GM18502 (cell line): Measurements from ENCODE around the gene CLEC3B.
"Not testable (repeated sequence)": the region's sequence is repeated elsewhere in the genome, so short reads cannot be mapped to it uniquely, and the experiment has no call there.

Experiments used
- ATAC-seq: cut with Tn5 transposase; IDR thresholded peaks from one replicate; pipeline ENCODE4 v1.9.1; 2021; ENCODE audit warnings: mild to moderate bottlenecking; ENCODE audit not compliant: unreplicated experiment, poor library complexity

Gene CLEC3B

GRCh38 chr3:45026038-45026437 lies at the start of gene CLEC3B:
Gene CLEC3B (plus strand): TSS chr3:45026303. CDS start chr3:45026363, 60 bp downstream.
- no peak for ATAC-seq

- ATAC-seq = no peak
These were observed 44.9 kb upstream of the CLEC3B start for GRCh38 chr3:44981220-44981619.

GRCh38 chr3:44981751-44982150 lies 44.4 kb upstream of the CLEC3B start:
- ATAC-seq = no peak

- no peak for ATAC-seq
These were observed 43.3 kb upstream of the CLEC3B start for GRCh38 chr3:44982817-44983216.

DNA sequence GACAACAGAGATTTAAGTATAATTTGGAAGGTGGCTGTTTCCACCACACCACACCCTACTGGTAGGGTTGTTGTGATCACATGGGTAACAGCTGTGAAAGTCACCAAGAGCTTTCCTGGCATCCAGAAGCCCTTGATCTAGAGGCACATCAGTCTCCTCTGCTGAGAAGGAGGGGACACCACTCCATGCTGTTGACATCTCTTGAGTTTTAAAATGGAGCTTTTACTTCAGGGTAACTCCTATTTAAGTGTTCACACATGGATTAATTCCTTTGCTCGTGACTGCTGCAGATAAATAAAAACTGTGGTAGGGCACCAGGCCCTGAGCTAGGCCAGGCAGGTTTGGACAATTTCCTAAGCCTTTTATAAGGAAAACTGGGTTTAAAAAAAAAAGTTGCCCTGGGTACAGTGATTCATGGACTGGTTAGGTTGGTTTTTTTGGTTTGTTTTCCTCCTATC lies 42.6 kb upstream of the CLEC3B start:
- ATAC-seq = no peak

DNA sequence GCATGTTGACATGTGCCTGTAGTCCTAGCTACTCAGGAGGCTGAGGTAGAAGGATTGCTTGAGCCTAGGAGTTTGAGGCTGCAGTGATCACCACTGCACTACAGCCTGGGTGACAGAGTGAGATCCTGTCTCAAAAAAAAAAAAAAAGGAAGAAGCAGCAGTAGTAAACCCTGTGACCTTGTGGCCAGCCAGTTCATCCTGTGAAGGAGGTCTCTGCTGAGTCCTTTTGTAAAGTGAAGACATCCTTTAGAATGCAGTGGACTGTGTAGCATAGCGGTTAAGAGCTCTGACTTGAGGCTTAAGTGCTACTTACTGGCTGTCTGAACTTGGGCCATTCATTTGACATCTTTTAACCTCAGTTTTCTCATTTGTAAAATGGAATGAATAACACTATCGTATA lies 41.8 kb upstream of the CLEC3B start:
- no peak for ATAC-seq

GRCh38 chr3:44986330-44986729 lies 39.8 kb upstream of the CLEC3B start:
- not testable (repeated sequence) for ATAC-seq

GRCh38 chr3:44987332-44987731 lies 38.8 kb upstream of the CLEC3B start:
- no peak for ATAC-seq

GRCh38 chr3:44988073-44988472 lies 38.0 kb upstream of the CLEC3B start:
- no peak for ATAC-seq

GRCh38 chr3:44989141-44989540 lies 37.0 kb upstream of the CLEC3B start:
- ATAC-seq = no peak

DNA sequence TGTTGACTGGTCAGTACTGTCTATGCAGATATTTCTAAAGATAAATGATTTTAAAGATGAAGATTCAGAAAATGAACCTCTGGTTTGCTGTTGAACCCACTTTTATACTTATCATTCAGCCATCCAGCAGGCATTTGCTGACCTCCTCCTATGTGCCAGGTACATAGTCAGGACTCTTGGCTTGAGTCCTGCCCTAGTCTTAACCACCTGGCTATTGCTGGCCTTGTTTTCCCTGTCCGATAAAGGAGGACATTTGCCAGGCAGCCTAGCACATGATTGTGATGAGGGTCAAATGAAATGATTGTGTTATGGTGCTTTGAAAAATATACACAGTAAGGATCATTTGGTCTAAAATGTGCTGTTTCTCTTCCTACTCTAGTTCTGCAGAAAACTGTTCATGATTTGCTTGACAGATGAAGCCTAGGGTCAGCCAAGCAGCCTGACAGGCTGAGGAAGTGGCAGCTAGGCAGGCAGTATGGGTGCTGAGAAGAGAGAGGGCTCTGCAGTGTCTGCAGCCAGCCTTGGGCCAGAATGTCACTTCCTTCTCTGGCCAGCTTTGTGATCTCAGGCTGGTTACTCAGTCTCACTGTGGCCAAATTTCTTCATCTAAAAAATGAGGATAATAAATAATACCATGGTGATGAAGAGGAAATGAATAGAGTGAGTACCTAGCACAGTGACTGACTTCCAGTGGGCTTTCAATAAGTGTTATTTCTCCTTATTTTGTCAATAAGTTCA lies 36.3 kb upstream of the CLEC3B start:
- no peak for ATAC-seq

GRCh38 chr3:44991326-44991725 lies 34.8 kb upstream of the CLEC3B start:
- ATAC-seq = no peak

DNA sequence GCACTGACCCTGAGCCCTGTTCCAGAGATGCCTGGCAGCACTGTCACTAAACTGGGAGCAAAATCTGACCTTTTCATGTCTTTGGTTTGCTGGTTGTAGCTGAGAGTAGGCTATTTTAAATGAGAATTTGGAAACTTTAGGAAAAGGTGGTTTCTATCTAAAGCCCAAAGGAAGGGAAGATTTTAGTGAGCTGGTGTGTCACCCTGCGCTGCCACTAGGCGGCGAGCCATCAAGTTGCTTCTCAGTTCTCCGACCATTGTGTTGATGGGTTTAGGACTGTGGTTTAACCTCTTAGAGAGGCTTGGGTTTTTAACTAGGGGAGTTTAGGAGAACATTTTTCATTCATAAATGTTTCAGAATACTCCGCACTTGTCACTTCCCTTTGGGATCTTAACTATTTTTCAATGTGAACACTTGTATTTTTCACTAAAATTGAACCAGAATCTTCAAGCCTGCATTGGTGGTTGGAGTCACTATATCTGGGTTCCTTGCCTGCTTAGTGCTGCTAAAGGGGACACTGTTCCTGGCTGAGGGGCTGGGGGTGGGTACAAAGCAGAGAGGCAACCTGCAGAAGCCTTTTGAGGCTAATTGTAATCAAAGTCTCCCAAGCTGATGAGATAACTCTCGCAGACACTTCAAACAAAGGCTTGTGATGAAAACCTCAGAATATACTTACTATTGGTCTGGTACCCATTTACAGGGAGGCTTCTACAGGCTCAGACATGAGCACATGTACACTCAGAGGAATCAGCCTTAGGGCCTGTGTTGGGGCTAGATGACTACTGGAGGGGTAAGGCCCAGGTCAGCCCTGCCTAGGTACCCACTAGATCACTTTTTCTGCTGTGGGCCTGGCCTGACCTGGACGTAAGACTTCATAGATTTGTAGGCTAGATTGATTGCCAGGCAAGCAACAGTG lies 33.3 kb upstream of the CLEC3B start:
- ATAC-seq = no peak

DNA sequence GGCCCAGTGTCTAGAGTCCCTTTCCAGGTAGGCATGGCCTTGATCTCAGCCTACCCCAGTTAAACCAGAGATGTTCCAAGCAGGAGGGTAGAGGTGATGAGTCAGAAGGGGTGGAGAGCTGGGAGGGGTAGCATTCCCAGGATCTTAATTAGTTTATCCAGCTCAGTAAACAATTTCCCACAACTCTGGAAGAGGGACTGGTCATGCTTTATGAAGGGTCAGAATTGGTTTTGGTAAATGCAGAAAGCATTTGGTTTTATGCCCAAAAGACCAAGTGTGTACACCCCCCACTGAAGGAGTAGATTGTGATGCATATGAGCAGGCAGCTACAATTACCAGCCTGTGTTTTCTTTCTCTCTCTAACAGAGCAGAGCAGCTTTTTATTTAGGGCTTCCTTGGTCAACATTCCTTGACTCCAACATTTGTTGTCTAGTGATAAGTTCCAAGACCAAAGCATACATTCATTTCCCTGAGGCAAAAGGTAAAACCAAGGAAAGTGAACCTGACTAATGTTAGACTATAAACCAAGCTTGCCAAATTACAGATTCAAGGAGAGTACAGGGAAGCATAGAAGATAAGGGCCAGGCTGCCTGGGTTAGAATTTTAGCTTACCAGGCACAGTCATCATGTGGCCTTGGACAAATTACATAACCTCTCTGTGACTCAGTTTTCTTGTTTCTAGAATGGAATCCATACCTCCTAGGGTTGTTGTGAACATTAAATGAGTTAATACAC lies 32.5 kb upstream of the CLEC3B start:
- no peak for ATAC-seq

DNA sequence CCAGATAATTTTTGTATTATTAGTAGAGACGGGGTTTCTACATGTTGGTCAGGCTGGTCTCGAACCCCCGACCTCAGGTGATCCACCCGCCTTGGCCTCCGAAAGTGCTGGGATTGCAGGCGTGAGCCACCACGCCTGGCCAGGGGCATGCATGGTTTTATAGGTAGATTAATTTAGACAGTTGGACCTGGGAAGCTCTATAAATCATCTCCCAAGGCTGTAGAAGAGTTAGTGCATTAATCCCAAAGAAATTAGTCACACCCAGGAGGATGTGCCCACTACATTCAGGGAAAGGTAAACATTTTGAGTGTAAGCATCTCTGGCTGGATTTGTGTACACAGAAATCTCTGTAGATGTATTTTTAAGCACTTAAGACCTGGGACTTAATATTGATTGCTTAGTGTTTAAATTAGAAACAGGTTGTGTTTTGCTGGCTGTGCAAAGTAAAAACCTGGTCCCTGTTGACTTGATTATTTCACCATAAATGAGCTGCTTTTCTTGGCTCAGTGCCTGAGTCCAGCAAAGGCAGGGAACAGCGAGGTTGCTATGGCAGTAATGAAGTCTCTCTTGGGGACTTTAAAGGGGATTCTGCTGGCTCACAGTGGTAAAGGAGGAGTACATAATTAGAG lies 30.8 kb upstream of the CLEC3B start:
- ATAC-seq = no peak

GRCh38 chr3:44996556-44996969 lies 29.5 kb upstream of the CLEC3B start:
- ATAC-seq = no peak

DNA sequence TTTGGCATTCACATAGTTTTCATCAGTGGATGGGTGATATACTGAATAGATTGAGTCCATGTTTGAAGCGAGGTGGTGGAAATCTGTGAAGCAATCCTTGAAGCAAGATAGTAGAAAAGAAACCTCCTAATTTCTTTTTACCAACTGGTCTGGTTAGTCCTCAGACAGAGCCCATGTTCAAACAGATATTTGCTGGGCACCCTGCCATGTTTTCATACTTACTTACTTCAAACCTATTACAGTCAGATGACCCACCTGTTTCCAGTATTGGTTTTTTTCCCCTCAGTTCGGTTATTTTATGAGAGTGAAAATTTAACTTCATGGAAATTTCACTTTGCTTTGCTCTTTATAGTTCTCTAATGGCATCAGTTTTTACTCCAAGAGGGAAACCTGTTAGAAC lies 26.3 kb upstream of the CLEC3B start:
- ATAC-seq = no peak

- ATAC-seq = no peak
These were observed 25.3 kb upstream of the CLEC3B start for GRCh38 chr3:45000823-45001222.

DNA sequence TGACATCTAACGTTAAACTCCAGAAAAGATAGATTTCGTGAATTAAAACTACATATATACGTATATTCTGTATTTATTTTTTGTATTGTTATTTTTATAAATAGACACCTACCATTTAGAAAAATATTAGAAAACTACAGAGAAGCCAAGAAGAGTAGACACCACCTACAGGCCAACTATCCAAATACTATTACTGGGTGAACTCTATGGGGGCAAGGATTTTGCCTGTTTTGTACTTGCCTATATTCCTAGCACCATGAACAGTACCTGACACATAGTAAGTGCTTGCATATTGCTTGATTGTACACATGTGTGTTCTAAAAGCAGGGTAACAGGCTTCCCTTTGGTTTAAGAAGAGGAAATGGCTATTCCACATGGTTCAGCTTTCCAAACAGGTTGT lies 24.4 kb upstream of the CLEC3B start:
- ATAC-seq = no peak

- ATAC-seq = no peak
These were observed 23.9 kb upstream of the CLEC3B start for GRCh38 chr3:45002139-45002660.
